Activated T-cell treated with anti-CD3 and anti-CD28 coated beads, Interleukin-2, amount 50 U/mL, for 1 hour (primary cell): ENCODE measurements around the gene MC5R.
"Not testable (repeated sequence)": the region's sequence is repeated elsewhere in the genome, so short reads cannot be mapped to it uniquely, and the experiment has no call there.

Experiments used
- DNase-seq: peaks from one replicate; pipeline ENCODE4 v3.0.0-alpha.2; 2020

The MC5R gene

GRCh38 chr18:13862898-13863297 is 38.9 kb downstream of the MC5R start:
- not testable (repeated sequence) for DNase-seq

GRCh38 chr18:13868501-13869271 is 44.7 kb downstream of the MC5R start:
- DNase-seq: no peak

GRCh38 chr18:13871701-13872100 is 47.8 kb downstream of the MC5R start:
- DNase-seq: no peak

- no peak for DNase-seq
Measured at GRCh38 chr18:13872373-13872772, 48.4 kb downstream of the MC5R start.

- no peak for DNase-seq
Measured at GRCh38 chr18:13872932-13873331, 49.0 kb downstream of the MC5R start.

GRCh38 chr18:13874558-13874957 is 50.6 kb downstream of the MC5R start:
- DNase-seq: no peak
